WTC11 (cell line): ENCODE measurements around the gene CCL26. TPM values are rescaled to one million over a fixed set of nuclear protein-coding genes. Genes with fewer than 3 reads are reported as not detected.
A peak's percentile ranks its signal among the peaks of the same experiment; 100 is the strongest.

ENCODE experiments used
- ATAC-seq: fragments of 200-7000 bp; cut with Tn5 transposase; 2 replicates; pipeline ENCODE4 v1.10.0; 2021; ENCODE audit warnings: mild to moderate bottlenecking, moderate library complexity
- CTCF ChIA-PET: fragments of 300-600 bp; sonication (Branson Sonifier 250); formaldehyde crosslinking; loops from one replicate; lab custom pipeline; 2021; ENCODE audit warnings: antibody characterized with exemption; lab: Charles Lee
- POLR2A ChIA-PET: fragments of 350-600 bp; sonication (Branson Sonifier 250); formaldehyde crosslinking; loops from one replicate; lab custom pipeline; 2021; ENCODE audit warnings: antibody characterized with exemption; lab: Charles Lee
- DNase-seq: peaks from one replicate; pipeline ENCODE4 v3.0.0; 2021; ENCODE audit warnings: low spot score
- H3K27ac Mint-ChIP-seq: 2 replicates; pipeline ENCODE4 v1.8.0; 2021; ENCODE audit warnings: mixed read lengths
- H3K27me3 Mint-ChIP-seq: 2 replicates; pipeline ENCODE4 v1.8.0; 2021; ENCODE audit warnings: low read depth, mild to moderate bottlenecking, moderate library complexity, mixed read lengths
- H3K36me3 Mint-ChIP-seq: 2 replicates; pipeline ENCODE4 v1.8.0; 2021; ENCODE audit warnings: mixed read lengths
- H3K4me1 Mint-ChIP-seq: 2 replicates; pipeline ENCODE4 v1.8.0; 2022; ENCODE audit warnings: mixed read lengths
- H3K4me3 Mint-ChIP-seq: 2 replicates; pipeline ENCODE4 v1.8.0; 2021; ENCODE audit warnings: mild to moderate bottlenecking, moderate library complexity, mixed read lengths
- H3K9me3 Mint-ChIP-seq: 2 replicates; pipeline ENCODE4 v1.8.0; 2021; ENCODE audit warnings: mixed read lengths
- ETV6 ChIP-seq: sonication (generic); formaldehyde crosslinking; IDR thresholded peaks from 2 replicates; pipeline ENCODE4 v1.8.1; 2022; ENCODE audit warnings: mild to moderate bottlenecking, missing genetic modification reagents
- GTF2I ChIP-seq: fragments of 250-450 bp; sonication (Bioruptor Pico); conservative IDR thresholded peaks from 2 replicates; pipeline ENCODE4 v1.4.0; 2021; ENCODE audit warnings: mild to moderate bottlenecking
- IRF2 ChIP-seq: sonication (generic); formaldehyde crosslinking; IDR thresholded peaks from 2 replicates; pipeline ENCODE4 v1.8.0; 2022; ENCODE audit warnings: low read depth, missing genetic modification reagents, borderline replicate concordance
- JAZF1 ChIP-seq: fragments of 250-450 bp; sonication (Bioruptor Pico); IDR thresholded peaks from 2 replicates; pipeline ENCODE4 v1.9.0; 2021; ENCODE audit warnings: moderate library complexity, mild to moderate bottlenecking, inconsistent platforms
- KAT7 ChIP-seq: sonication (generic); formaldehyde crosslinking; IDR thresholded peaks from 2 replicates; pipeline ENCODE4 v1.8.1; 2023; ENCODE audit warnings: missing genetic modification reagents, mild to moderate bottlenecking, borderline replicate concordance
- MXD4 ChIP-seq: fragments of 250-450 bp; sonication (Bioruptor Pico); IDR thresholded peaks from 2 replicates; pipeline ENCODE4 v1.8.0; 2021; ENCODE audit warnings: mild to moderate bottlenecking, moderate library complexity, borderline replicate concordance
- MYBL2 ChIP-seq: sonication (generic); formaldehyde crosslinking; IDR thresholded peaks from 2 replicates; pipeline ENCODE4 v1.8.1; 2023; ENCODE audit warnings: mild to moderate bottlenecking, moderate library complexity, missing genetic modification reagents
- NR2C2 ChIP-seq: sonication (generic); formaldehyde crosslinking; IDR thresholded peaks from 2 replicates; pipeline ENCODE4 v1.8.0; 2022; ENCODE audit warnings: mild to moderate bottlenecking, missing genetic modification reagents
- RELA ChIP-seq: sonication (generic); formaldehyde crosslinking; IDR thresholded peaks from 2 replicates; pipeline ENCODE4 v1.8.1; 2022; ENCODE audit warnings: missing genetic modification reagents, mild to moderate bottlenecking, borderline replicate concordance
- SMAD4 ChIP-seq: sonication (generic); formaldehyde crosslinking; IDR thresholded peaks from 2 replicates; pipeline ENCODE4 v1.8.0; 2022; ENCODE audit warnings: mild to moderate bottlenecking, missing genetic modification reagents
- TCF7 ChIP-seq: sonication (generic); formaldehyde crosslinking; IDR thresholded peaks from 2 replicates; pipeline ENCODE4 v1.8.0; 2022; ENCODE audit warnings: mild to moderate bottlenecking, low read depth, missing genetic modification reagents, moderate library complexity
- TP53 ChIP-seq: sonication (generic); formaldehyde crosslinking; IDR thresholded peaks from 2 replicates; pipeline ENCODE4 v1.8.1; 2023; ENCODE audit warnings: mild to moderate bottlenecking, missing genetic modification reagents
- ZNF263 ChIP-seq: sonication (generic); formaldehyde crosslinking; IDR thresholded peaks from 2 replicates; pipeline ENCODE4 v1.8.1; 2022; ENCODE audit warnings: low read depth, mild to moderate bottlenecking, moderate library complexity, missing genetic modification reagents
- ZNF423 ChIP-seq: fragments of 250-450 bp; sonication (Bioruptor Pico); IDR thresholded peaks from 2 replicates; pipeline ENCODE4 v2.1.2; 2022; ENCODE audit warnings: mild to moderate bottlenecking, moderate library complexity
- total RNA-seq: library from RNA; stranded (reverse); gene quantifications from 3 replicates; pipeline ENCODE4 v1.2.3, GENCODE V29; 2021
- TF ChIP-seq, protein P1 (sequence below): sonication (generic); formaldehyde crosslinking; IDR thresholded peaks from 2 replicates; pipeline ENCODE4 v1.8.1; 2022; ENCODE audit warnings: mild to moderate bottlenecking, moderate library complexity, missing genetic modification reagents
- TF ChIP-seq, protein P2 (sequence below): fragments of 250-450 bp; sonication (Bioruptor Pico); IDR thresholded peaks from 2 replicates; pipeline ENCODE4 v1.9.0; 2021; ENCODE audit warnings: mild to moderate bottlenecking
- TF ChIP-seq, protein P3 (sequence below): sonication (generic); formaldehyde crosslinking; IDR thresholded peaks from 2 replicates; pipeline ENCODE4 v1.8.0; 2022; ENCODE audit warnings: missing genetic modification reagents
- TF ChIP-seq, protein P4 (sequence below): sonication (generic); formaldehyde crosslinking; conservative IDR thresholded peaks from 2 replicates; pipeline ENCODE4 v1.8.1; 2022; ENCODE audit warnings: mild to moderate bottlenecking, missing genetic modification reagents
- TF ChIP-seq, protein P5 (sequence below): fragments of 250-450 bp; sonication (Bioruptor Pico); IDR thresholded peaks from 2 replicates; pipeline ENCODE4 v2.1.2; 2022; ENCODE audit warnings: mild to moderate bottlenecking, moderate library complexity
- TF ChIP-seq, protein P6 (sequence below): fragments of 200-600 bp; IDR thresholded peaks from 2 replicates; pipeline ENCODE4 v1.8.0; 2022; ENCODE audit warnings: antibody characterized with exemption

Gene CCL26
- total RNA-seq, 1 experiment from 2014 or later = 9.8 TPM

DNA sequence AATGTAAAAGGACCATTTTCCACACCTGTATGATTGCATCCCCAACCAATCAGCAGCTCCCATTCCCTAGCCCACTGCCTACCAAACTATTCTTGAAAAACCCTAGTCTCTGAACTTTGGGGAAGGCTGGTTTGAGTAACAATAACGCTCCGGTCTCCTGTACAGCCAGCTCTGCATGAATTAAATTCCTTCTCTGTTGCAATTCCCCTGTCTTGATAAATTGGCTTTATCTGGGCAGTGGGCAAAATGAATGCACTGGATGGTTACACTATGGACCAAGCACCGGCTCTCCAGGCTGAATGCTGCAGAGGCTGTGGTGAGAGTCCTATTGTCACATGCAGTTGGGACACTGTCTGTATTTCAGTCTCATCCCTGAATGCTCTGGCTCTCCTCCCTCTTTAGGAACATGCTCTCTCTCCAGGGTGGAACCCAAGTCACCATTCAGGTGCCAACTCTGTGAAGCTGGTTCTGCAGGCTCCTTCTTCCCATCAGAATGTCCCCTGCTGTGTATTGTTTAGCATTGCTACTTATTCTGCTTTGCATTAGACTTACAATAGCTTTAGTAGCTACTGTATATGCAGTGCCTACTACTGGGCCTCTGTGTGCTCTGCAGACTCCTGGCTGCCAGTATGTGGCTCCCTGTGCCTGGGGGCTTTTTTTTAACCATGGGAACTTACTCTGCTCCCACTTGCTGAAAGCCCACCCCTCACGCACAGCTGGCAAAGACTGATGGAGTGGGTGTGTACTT lies 34.7 kb upstream of the CCL26 start:
- ChIA-PET POLR2A (no interaction called here), CTCF (interaction anchor here (1.1 kb wide), 1 partner anchor 44 kb away, joined by 4 read pairs; no protein-coding TSS in a partner anchor)
- Mint-ChIP-seq H3K4me1 (no peaks in the 10 kb centered on the region), H3K27me3 (peaks cover 12% of the 10 kb centered on the region), H3K4me3 (no peak overlapping the region), H3K27ac (no peak overlapping the region), H3K36me3 (peaks cover 16% of the 10 kb centered on the region), H3K9me3 (peaks cover 19% of the 10 kb centered on the region)
- ATAC-seq = peak; percentile 43
- no peak for DNase-seq
- TF ChIP-seq MXD4 (CRISPR knock-in tag) = no peak

DNA sequence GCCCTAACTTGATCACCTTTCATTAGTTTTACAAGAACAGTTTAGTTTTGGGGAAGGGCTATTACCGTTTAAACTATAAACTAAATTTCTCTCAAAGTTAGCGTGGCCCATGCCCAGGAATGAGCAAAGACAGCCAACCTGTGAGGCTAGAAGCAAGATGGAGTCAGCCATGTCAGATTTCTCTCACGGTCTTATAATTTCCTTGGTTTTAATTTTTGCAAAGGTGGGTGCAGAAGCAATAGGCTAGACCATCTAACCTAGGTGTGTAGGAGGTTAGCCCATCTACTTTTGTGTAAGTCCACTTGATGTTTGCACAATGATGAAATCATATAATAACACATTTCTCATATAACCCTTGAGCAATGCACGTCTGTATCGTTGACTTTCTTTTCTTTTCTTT lies 32.7 kb upstream of the CCL26 start:
- Mint-ChIP-seq H3K27ac (no peak overlapping the region), H3K27me3 (peaks cover 12% of the 10 kb centered on the region), H3K36me3 (peaks cover 16% of the 10 kb centered on the region), H3K4me3 (no peak overlapping the region), H3K9me3 (peaks cover 19% of the 10 kb centered on the region), H3K4me1 (no peaks in the 10 kb centered on the region)
- CTCF ChIA-PET = no interaction called here
- DNase-seq (no peak), ATAC-seq (no peak)
- TF ChIP-seq ZNF423 (CRISPR knock-in tag) (no peak), MYBL2 (CRISPR knock-in tag) (no peak), ZNF263 (CRISPR knock-in tag) (no peak), SMAD4 (no peak), NR2C2 (CRISPR knock-in tag) (no peak), ETV6 (CRISPR knock-in tag) (no peak), TCF7 (CRISPR knock-in tag) (no peak), RELA (CRISPR knock-in tag) (no peak), IRF2 (no peak), TP53 (no peak), KAT7 (no peak), JAZF1 (CRISPR knock-in tag) (no peak), GTF2I (no peak)
- TF ChIP-seq, protein P1, sequence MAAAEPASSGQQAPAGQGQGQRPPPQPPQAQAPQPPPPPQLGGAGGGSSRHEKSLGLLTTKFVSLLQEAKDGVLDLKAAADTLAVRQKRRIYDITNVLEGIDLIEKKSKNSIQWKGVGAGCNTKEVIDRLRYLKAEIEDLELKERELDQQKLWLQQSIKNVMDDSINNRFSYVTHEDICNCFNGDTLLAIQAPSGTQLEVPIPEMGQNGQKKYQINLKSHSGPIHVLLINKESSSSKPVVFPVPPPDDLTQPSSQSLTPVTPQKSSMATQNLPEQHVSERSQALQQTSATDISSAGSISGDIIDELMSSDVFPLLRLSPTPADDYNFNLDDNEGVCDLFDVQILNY (CRISPR knock-in tag) = no peak
- TF ChIP-seq, protein P2, sequence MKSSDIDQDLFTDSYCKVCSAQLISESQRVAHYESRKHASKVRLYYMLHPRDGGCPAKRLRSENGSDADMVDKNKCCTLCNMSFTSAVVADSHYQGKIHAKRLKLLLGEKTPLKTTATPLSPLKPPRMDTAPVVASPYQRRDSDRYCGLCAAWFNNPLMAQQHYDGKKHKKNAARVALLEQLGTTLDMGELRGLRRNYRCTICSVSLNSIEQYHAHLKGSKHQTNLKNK (CRISPR knock-in tag) = no peak
- TF ChIP-seq, protein P3, sequence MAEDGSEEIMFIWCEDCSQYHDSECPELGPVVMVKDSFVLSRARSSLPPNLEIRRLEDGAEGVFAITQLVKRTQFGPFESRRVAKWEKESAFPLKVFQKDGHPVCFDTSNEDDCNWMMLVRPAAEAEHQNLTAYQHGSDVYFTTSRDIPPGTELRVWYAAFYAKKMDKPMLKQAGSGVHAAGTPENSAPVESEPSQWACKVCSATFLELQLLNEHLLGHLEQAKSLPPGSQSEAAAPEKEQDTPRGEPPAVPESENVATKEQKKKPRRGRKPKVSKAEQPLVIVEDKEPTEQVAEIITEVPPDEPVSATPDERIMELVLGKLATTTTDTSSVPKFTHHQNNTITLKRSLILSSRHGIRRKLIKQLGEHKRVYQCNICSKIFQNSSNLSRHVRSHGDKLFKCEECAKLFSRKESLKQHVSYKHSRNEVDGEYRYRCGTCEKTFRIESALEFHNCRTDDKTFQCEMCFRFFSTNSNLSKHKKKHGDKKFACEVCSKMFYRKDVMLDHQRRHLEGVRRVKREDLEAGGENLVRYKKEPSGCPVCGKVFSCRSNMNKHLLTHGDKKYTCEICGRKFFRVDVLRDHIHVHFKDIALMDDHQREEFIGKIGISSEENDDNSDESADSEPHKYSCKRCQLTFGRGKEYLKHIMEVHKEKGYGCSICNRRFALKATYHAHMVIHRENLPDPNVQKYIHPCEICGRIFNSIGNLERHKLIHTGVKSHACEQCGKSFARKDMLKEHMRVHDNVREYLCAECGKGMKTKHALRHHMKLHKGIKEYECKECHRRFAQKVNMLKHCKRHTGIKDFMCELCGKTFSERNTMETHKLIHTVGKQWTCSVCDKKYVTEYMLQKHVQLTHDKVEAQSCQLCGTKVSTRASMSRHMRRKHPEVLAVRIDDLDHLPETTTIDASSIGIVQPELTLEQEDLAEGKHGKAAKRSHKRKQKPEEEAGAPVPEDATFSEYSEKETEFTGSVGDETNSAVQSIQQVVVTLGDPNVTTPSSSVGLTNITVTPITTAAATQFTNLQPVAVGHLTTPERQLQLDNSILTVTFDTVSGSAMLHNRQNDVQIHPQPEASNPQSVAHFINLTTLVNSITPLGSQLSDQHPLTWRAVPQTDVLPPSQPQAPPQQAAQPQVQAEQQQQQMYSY (CRISPR knock-in tag) = no peak
- TF ChIP-seq, protein P4, sequence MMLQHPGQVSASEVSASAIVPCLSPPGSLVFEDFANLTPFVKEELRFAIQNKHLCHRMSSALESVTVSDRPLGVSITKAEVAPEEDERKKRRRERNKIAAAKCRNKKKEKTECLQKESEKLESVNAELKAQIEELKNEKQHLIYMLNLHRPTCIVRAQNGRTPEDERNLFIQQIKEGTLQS (CRISPR knock-in tag) = no peak
- TF ChIP-seq, protein P5, sequence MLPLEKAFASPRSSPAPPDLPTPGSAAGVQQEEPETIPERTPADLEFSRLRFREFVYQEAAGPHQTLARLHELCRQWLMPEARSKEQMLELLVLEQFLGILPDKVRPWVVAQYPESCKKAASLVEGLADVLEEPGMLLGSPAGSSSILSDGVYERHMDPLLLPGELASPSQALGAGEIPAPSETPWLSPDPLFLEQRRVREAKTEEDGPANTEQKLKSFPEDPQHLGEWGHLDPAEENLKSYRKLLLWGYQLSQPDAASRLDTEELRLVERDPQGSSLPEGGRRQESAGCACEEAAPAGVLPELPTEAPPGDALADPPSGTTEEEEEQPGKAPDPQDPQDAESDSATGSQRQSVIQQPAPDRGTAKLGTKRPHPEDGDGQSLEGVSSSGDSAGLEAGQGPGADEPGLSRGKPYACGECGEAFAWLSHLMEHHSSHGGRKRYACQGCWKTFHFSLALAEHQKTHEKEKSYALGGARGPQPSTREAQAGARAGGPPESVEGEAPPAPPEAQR (CRISPR knock-in tag) = no peak
- TF ChIP-seq, protein P6, sequence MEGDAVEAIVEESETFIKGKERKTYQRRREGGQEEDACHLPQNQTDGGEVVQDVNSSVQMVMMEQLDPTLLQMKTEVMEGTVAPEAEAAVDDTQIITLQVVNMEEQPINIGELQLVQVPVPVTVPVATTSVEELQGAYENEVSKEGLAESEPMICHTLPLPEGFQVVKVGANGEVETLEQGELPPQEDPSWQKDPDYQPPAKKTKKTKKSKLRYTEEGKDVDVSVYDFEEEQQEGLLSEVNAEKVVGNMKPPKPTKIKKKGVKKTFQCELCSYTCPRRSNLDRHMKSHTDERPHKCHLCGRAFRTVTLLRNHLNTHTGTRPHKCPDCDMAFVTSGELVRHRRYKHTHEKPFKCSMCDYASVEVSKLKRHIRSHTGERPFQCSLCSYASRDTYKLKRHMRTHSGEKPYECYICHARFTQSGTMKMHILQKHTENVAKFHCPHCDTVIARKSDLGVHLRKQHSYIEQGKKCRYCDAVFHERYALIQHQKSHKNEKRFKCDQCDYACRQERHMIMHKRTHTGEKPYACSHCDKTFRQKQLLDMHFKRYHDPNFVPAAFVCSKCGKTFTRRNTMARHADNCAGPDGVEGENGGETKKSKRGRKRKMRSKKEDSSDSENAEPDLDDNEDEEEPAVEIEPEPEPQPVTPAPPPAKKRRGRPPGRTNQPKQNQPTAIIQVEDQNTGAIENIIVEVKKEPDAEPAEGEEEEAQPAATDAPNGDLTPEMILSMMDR = no peak
- POLR2A ChIA-PET = no interaction called here
